GM19238 (cell line): Measurements from ENCODE around the gene NIT1.
A peak's percentile ranks its signal among the peaks of the same experiment; 100 is the strongest.
"Not testable (repeated sequence)": the region's sequence is repeated elsewhere in the genome, so short reads cannot be mapped to it uniquely, and the experiment has no call there.

Experiments
- DNase-seq: peaks from one replicate; pipeline ENCODE4 v3.0.0; 2011; ENCODE audit warnings: low spot score; ENCODE audit not compliant: insufficient read length

The NIT1 gene

DNA sequence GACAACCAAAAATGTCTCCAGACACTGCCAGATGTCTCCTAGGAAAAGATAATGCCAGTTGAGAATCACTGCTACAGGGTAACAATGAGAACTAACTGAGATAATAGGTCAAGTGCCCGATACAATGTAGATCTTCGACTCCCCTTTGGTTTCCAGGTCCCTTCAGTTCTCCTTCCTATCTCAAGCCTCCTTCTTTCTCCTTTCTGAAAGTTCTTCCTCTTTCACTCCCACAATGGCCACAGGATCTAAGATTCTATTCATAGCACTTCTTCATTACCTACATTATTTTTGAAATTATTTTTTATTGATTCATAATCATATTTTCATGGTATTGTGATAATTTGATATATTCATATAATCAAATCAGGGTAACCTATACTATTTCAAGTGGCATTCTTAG, 6.4 kb upstream of the NIT1 start:
- no peak for DNase-seq

DNA sequence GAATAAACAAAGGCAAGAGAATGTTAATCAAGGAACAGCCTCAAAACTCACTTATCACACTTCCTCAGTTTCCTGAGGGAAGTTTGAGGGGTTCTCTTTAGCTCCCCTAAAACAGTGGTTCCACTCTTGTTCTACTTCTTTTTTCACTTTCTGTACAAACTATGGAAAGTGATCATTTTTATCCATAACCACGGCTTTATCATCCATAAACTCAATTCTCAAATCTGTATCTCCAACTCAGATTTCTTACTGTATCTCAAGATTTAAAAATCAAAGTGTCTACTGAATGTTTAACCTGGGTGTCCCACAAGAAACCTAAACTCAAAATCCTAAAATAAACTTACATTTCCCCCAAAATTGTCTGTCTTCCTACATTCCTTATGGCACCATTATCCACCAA, 4.0 kb upstream of the NIT1 start:
- no peak for DNase-seq

DNA sequence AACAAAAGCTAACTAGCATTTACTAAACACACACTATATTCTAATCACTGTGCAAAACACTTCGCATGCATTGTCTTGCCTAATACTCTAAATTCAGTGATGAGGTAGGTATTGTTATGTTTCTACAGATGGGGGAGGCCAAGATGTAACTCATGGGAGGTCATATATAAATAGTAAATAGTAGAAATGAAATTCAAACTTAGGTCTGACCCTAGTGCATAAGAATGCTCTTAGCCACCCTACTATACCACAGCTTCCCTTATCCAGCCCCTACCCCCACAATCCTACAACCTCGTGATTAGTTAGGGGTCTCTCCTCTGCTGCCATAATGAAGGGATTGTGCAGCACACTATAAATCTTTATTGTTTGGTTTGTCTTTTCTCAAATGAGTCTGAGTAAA, 3.3 kb upstream of the NIT1 start:
- DNase-seq = no peak

DNA sequence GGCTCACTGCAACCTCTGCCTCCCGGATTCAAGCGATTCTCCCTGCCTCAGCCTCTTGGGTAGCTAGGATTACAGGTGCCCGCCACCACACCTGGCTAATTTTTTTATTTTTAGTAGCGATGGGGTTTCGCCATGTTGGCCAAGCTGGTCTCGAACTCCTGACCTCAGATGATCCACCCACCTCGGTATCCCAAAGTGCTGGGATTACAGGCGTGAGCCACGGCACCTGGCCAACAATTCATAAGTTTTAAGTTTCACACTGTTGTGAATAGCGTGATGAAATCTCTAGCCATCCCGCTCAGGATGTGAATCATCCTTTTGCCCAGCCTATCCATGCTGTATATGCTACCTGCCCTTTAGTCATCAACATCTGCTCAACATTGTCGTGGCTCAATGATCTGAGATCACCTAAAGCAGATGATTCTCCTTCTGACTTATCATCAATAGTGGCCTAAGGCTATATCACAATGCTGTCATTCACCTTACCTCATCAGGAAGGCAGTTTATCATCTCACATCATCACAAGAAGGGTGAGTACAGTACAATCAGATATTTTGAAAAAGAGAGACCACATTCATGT, 2.7 kb upstream of the NIT1 start:
- DNase-seq = no peak

DNA sequence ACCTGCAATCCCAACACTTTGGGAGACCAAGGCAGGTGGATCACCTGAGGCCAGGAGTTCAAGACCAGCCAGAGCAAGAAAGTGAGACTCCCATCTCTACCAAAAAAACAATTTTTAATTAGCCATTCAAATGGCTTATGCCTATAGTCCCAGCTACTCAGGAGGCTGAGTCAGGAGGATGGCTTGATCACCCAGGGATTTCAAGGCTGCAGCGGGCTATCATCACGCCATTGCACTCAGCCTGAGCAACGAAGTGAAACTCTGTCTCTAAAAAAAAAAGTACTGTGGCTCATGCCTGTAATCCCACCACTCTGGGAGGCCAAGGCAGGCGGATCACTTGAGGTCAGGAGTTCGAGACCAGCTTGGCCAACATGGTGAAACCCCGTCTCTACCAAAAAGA, 1.9 kb upstream of the NIT1 start:
- DNase-seq = not testable (repeated sequence)

DNA sequence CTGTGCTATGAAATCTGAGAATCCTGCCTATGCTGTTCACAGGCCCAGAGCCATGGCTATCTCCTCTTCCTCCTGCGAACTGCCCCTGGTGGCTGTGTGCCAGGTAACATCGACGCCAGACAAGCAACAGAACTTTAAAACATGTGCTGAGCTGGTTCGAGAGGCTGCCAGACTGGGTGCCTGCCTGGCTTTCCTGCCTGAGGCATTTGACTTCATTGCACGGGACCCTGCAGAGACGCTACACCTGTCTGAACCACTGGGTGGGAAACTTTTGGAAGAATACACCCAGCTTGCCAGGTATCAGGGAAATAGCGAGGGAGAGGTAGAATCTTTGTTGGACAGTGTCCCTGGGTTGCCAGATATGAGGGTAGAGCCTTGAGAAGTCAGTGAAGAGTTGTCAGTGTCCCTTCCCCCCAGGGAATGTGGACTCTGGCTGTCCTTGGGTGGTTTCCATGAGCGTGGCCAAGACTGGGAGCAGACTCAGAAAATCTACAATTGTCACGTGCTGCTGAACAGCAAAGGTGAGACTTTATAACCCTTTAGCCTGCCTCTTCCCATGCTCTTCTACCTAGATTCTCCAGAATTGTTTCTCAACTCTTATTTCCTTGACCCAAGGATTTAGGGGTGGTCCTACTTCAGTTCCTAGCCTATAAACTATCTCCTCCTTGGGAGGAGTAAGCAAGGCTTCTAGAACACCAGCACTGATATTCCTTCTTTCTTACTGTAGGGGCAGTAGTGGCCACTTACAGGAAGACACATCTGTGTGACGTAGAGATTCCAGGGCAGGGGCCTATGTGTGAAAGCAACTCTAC, 1.4 kb downstream of the NIT1 start:
- DNase-seq = peak; percentile 60

DNA sequence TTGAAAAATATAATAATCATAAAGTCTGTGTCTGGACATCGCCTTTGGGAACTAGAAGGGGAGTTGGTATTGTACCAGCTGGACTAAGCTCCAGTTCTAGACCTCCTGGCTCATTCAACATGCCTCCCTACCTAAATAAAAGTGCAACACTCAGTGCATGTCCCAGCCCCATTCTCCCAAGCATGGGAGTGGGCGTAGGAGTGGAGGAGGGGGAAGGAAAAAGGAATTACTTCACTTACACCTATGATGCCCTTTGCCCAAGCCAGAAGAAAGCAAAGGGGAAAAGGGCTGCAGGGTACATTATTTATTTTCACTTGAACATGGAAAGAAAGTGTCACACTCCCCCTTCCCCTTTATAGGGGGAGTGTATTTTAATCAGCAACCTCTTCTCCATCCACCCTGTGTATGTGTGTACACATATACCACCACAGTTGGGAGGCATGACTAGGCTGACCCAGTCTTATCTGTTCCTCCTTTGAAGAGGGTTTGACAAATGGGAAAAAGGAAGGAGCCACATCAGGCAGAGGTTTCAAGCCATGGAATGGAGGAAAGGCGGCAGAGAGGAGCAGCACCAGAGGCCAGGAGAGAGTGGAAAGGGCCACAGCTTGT, 3.2 kb downstream of the NIT1 start:
- no peak for DNase-seq

DNA sequence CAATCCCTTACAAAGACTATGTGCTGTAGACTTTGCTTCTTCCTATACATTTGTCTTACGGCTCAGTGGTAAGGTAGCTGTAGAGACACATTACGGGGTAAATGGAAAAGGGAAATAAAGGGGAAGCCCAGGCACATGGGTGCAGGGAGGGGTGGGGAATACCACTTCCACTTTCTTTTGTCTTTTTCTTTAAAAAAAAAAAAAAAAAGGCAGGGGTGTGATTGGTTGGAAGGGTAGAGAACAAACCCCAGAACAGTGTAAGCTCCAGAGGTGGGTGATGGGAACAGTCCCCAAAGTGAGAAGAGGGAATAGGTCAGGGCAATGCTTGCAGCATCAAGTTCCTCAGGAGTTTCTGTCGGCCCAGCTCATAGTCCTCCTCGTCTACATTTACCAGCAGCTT, 3.9 kb downstream of the NIT1 start:
- DNase-seq = no peak

DNA sequence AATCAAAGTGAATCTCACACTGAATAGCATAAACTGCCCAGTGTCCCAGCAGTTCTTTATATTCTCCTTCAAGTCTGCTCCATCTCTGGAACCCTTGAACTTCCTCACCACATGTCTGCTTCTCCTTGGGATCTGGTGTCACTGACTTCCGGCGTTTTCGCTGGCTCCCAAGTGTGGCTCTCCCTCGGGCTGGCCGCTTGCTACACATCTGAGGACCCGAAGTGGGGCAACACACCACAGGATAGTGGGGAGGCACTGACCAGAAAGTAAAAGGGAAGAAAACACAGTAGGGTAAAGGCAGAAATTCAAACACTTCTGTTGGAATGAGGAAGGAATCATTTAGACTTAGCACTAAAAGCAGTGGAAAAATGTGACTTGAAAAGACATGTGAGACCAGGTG, 5.1 kb downstream of the NIT1 start:
- DNase-seq = no peak

DNA sequence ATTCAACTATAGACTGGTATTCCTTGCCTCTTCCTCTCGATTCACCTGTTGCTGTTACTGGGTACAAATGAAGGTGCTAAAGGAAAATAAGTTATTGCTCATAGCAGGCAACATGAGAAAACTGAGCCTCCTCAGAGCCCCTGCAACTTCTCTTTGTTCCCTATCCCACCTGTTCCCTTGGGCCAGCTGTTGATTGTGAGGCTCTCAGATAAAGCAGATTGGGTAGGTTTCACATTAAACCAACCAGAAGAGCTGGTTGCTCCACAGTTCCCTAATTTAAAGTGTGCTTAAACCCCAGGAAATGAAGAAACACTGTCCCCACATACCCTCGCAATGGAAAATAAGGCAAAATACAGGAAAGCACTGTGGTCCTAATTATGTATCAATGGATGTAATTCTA, 9.7 kb downstream of the NIT1 start:
- DNase-seq = no peak

DNA sequence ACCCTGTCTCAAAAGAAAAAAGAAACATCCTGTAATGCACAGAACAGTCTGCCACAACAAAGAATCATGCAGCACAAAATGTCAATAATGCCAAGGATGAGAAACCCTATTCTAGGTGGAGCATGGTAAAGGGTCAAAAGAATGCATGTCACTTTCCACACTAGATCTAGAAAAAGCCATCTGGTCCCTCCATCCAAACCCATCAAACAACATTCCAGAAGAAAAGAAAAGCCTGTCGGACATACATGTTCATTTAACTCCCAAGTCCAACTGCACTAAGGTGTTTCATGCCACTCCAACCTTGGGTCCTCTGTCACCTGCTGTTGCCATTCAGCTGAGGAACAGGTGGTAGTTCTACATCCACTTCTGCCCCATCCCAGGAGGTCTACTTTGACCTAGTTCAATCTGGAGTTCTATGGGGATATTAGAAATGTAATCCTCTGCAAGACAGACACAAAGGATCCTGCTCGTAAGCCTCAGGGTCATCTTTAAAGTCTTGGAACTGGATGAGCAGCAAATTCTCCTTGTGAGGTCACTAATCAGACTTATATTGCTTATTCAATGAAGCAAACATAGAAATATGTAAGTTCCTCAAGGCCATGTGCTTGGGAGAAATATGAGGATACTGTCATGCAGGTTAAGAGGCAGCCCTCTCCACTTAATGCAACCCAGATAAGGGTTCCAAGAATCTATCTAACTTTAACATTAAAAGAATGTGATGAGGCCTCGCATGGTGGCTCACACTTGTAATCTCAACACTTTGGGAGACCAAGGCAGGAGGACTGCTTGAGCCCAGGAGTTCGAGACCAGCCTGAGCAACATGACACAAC, 10.9 kb downstream of the NIT1 start:
- DNase-seq = no peak

DNA sequence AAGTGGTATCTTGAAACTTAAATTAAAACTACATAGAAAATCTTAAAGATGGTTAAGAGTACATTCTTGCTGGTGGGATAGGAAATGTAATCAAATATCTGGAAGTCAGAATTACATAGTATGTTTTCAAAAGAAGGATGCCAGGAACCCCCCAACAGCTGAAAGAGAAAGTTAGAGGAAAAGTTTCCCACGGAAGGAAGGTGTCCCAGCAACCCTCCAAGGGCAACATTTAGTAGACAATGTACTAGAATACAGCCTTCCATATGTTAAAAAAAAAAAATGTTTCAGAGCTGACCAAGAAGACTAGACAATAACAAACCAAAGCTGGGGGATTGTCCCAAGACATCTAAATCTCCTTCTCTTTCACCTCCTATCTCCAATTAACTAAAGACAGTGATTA, 12.4 kb downstream of the NIT1 start:
- no peak for DNase-seq

DNA sequence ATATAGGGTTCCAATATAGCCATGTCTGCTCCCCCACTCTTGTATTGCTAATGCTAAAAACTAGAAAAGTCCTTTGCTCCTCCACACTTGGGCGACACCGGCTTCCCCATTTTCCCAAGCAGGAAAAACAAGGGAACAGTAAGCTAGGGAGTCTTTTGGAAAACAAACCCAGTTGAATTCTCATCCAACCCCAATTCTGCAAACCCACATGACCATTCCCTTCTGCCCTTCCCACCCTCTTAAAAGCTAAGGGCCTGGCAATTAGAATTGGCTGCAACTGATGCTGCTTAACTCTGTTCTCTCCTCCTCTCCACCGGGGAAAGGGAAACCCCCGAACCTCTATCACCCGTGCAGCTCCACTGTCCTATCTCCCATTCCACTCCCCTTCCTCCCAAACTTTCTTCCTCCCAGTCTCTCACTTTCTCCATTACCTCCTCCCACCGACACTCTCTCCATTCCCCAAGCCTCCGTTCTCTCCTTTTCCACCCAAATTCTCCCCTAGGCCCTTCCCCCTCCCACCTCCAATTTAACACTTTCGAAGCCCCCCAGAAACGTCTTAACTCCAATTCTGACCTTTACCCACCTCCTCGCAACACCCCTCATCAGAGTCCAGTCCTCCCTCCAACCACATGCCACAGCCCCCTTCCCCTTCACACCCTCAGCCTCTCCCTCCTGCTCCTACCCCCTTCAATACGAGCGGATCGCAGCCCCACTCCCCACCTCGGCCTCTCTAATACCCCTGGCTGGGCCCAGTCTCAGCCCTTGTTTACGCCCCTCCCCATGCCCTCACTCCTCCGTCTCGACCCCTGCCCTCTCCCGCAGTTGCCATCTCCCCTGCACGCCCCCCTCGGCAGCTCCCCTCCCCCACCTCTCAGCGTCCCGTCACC, 13.9 kb downstream of the NIT1 start:
- DNase-seq = peak; percentile 27

DNA sequence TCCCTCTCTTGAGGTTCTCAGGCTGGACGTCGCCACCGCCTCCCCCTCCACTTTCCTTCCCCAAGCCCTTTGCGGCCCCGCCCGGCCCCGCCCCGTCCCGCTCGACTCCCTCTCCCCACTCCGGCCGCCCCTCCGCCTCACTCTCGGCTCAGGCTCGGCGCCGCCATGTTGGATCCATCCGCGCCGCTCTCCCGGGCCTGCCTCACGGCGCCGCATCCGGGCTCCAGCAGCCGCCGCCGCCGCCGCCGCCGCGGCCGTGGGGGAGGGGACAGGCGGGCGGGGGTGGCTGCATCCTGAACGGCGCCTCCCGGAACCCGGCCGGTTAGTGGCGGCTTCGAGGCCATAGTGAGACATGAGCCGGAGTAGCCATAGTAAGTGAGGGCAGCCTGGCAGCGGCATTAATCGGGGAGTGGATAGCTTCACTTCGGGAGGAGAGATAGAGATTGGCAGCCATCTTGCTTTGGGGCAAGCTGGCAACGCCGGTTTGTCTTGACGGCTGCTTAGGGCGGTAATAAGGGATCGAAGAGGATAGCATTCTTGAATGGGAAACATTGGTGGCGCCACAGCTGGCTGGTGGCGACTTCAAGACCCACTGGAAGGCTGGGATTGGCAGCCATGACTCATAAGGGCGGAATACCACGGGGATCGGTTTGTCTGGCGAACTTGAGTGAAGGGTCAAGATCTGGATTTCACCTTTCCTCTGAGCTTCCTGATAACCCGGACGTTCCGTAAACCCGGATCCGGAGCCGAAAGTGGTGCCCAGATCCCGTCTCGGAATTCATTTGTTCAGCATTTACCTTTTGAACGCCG, 14.7 kb downstream of the NIT1 start, which contains the start of gene DEDD:
Gene DEDD (minus strand): TSS at position 258 of the 810 bp plus-strand sequence. CDS start 8,205 bp downstream, outside the sequence.
- peak; percentile 91 for DNase-seq

DNA sequence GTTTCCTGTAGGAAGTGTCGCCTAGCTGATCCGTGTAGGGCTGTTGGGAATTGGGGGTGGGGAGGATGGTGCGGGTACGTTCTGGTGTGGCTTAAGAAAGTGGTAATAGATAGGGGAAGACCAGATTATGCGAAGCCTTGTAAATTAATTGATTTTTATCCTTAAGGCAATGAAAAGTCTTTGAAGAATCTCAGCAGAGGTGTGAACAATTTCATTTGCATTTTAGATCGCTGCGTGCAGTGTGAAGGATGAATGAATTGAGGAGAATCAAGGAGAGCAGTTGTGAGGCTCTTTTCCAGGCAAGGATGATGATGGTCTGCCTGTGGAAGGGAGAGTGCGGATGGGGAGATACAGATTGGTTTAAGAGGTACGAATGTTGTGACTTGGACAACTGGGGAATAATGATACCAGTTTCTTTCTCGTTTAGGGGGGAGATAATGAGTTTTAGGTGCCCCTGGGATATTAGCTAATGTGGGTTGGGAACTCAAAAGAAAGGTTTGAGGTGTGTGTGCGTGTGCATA, 15.4 kb downstream of the NIT1 start:
- DNase-seq = no peak

DNA sequence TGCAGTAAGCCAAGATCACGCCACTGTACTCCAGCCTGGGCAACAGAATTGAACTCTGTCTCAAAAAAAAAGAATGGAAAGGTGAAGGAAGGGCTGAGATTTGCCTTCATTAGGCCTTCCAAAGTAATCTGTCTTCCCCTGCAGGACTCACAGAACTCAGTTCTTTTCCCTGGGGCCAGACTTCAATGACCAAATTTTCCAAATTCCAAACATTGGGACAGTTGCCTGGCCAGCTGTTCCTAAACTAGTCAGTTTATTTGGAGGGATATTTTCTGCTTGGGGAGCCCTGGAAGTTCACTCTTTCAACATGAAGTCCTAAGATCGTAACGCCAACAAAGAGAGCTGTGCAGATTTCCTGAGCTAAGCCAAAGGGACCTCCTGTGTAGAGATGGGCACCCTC, 20.0 kb downstream of the NIT1 start:
- DNase-seq = no peak

DNA sequence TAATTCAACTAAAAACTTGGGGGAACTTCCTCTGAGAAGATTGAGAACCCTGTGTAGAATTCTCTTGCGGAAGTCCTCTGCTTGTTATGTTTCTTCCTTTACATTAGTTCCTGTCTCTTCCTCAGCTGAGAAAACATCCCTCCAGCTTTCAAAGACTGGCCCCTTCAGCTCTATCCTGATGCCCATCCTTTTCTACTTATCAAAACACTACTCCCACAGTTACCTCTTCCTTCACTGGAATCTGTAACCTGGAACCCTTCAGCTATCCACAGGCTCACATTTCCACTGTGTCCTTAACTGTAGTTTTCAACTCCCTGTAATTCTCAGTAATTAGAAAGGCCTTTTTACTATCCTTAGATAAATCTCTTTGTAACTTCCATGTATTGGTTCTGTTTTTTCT, 20.5 kb downstream of the NIT1 start:
- DNase-seq = no peak

DNA sequence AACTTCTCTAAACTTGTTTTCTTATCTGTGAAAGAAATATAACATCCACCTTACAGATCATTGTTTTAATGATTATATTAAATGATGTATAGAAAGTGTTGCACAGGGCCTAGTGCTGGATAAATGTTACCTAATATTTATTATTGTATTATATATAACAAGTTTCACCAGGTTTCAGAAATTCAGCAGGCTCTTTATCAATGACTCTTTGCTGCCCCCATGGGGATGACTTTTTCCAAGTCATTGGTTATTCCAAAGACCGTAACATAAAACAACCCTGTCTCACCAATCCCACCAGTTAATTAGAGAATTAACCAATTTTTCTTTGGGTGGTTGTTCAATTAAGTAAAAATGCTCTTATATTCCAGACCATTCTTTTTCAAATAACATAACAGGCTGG, 21.9 kb downstream of the NIT1 start:
- DNase-seq = no peak

DNA sequence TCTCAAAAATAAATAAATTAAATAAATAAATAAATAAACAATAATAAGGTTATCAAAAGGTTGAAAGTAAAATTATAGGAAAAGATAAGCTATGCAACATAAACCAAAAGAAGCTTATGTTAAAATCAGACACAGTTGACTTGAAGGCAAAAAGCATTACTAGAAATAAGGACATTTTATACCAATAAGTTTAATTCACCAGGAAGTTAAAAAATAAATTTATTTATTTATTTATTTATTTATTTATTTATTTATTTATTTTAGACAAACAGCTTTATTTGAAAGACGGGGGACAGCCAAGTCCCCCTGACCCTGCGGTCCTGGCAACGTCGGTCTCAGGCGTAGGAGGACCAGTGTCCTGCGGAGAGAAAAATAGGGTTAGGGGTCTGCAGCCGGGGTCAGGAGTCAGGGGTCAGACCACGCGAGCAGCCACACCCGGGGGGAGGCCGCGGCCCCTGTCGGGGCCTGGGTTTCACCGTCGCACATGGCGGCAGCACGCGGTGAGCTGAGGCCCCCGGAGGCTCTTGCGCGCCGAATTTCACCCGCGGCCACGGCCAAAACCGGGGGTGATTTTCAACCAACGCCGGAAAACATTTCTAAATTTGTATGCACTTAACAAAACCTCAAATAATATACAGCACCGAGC, 23.0 kb downstream of the NIT1 start:
- no peak for DNase-seq
